ENCODE results near the gene YWHAE. TPM values are rescaled to one million over a fixed set of nuclear protein-coding genes. Genes with fewer than 3 reads are reported as not detected.

The YWHAE gene
- total RNA-seq, 1 experiment from 2014 or later, result 1,282 TPM

- Histone ChIP-seq H3K79me2 (ENCODE audit: insufficient read depth, low read length) (peaks cover 91% of the 10 kb centered on the region), H2BK15ac (ENCODE audit: low read depth, low read length) (no peak overlapping the region), H3K23me2 (ENCODE audit: insufficient read length, low read depth, low read length, poor library complexity, severe bottlenecking) (no peaks in the 10 kb centered on the region), H3K4me1 (ENCODE audit: insufficient read depth, low read length) (no peaks in the 10 kb centered on the region; the same call in 1 of the 2 replicates), H4K20me1 (ENCODE audit: control insufficient read depth, insufficient read depth, insufficient read length) (no peaks in the 10 kb centered on the region), H4K5ac (ENCODE audit: insufficient read length, low read depth, low read length) (no peak overlapping the region), H3K9me3 (ENCODE audit: control insufficient read depth, low read depth, low read length) (no peaks in the 10 kb centered on the region), H2BK5ac (ENCODE audit: insufficient read length, low read length) (no peak overlapping the region), H3K4ac (ENCODE audit: low read depth, low read length) (no peak overlapping the region), H4K8ac (replicated peaks; ENCODE audit: insufficient read length, low read depth, low read length) (no peak overlapping the region), H3K18ac (ENCODE audit: insufficient read length, low read depth, low read length) (no peak overlapping the region), H3K23ac (ENCODE audit: insufficient read length, low read depth, low read length) (no peak overlapping the region), H2BK120ac (ENCODE audit: low read depth, low read length, poor library complexity, severe bottlenecking) (no peak overlapping the region), H2AFZ (ENCODE audit: low read length) (no peak overlapping the region), H4K91ac (ENCODE audit: insufficient read length, low read depth, low read length) (no peak overlapping the region), H2AK5ac (ENCODE audit: insufficient read length, low read length) (no peak overlapping the region), H3K27me3 (ENCODE audit: insufficient read depth, low read length) (no peaks in the 10 kb centered on the region), H3K9ac (ENCODE audit: extremely low read depth, insufficient read length, low read length) (no peak overlapping the region), H2BK20ac (ENCODE audit: low read depth, low read length, poor library complexity, severe bottlenecking) (no peak overlapping the region), H3K14ac (ENCODE audit: insufficient read depth, low read length) (no peak overlapping the region), H3K56ac (ENCODE audit: insufficient read length, low read depth, low read length) (no peak overlapping the region), H3K27ac (ENCODE audit: insufficient read length, low read depth, low read length) (no peak overlapping the region), H3K79me1 (ENCODE audit: insufficient read depth, low read depth, low read length, poor library complexity, severe bottlenecking) (peaks cover 7% of the 10 kb centered on the region), H2BK12ac (ENCODE audit: insufficient read length, low read depth, low read length) (no peak overlapping the region), H3K4me2 (ENCODE audit: insufficient read depth, insufficient read length, low read length) (no peak overlapping the region), H3T11ph (ENCODE audit: low read length) (no peak overlapping the region)
- TF ChIP-seq CTCF (conservative IDR thresholded peaks at IDR 0.05), result no peak
- Mint-ChIP-seq H3K27me3 (ENCODE audit: low read depth) (no peaks in the 10 kb centered on the region), H3K9me3 (no peaks in the 10 kb centered on the region), H3K4me1 (peaks cover 38 to 44% of the 10 kb centered on the region in 2 experiments), H3K4me3 (no peak overlapping the region), H3K27ac (peak overlapping the region in 2 of 3 experiments; percentile 61 to 65; a peak in 1 of 7 replicates), H3K36me3 (ENCODE audit: insufficient read depth in 1 of 3, low read depth in 3 of 3) (peaks cover 2 to 20% (median 10%) of the 10 kb centered on the region in 3 experiments; a peak in 5 of 7 replicates)
- DNase-seq, result no peak
- no CpG with 5 or more reads among the region's 2 CpGs for WGBS (ENCODE audit: extremely low coverage, insufficient read length, low lambda C conversion rate)
Observed at GRCh38 chr17:1386265-1386664, 13.8 kb downstream of the YWHAE start.

All from H9 (cell line).